Liver (tissue), 9 donors: ENCODE results near the gene PAPPA. TPM values are rescaled to one million over a fixed set of nuclear protein-coding genes. Genes with fewer than 3 reads are reported as not detected.
A peak's percentile ranks its signal among the peaks of the same experiment; 100 is the strongest.

ENCODE experiments used
- DNase-seq: peaks from one replicate; pipeline ENCODE4 v3.0.0-alpha.2; 2017; ENCODE audit warnings: low spot score
- H3K27ac ChIP-seq, 2 donors: one replicate each; pipeline ENCODE4 v1.7.0; 2013; ENCODE audit warnings: inconsistent platforms in 2 of 2, low read length in 2 of 2, control low read depth in 1 of 2, low read depth in 1 of 2, mild to moderate bottlenecking in 1 of 2
- H3K27me3 ChIP-seq, 4 donors: one replicate each; pipeline versions ENCODE4 v1.6.1 to v1.7.0; 2013; ENCODE audit warnings: low read length in 3 of 4, inconsistent platforms in 1 of 4, mild to moderate bottlenecking in 1 of 4, moderate library complexity in 1 of 4; ENCODE audit not compliant: control insufficient read depth in 4 of 4, insufficient read depth in 4 of 4
- H3K36me3 ChIP-seq, 4 donors: one replicate each; pipeline versions ENCODE4 v1.6.1 to v1.7.0; 2013; ENCODE audit warnings: low read length in 3 of 4, mild to moderate bottlenecking in 3 of 4, low read depth in 1 of 4, moderate library complexity in 1 of 4; ENCODE audit not compliant: control insufficient read depth in 4 of 4, insufficient read depth in 3 of 4
- H3K4me1 ChIP-seq, 4 donors: one replicate each; pipeline versions ENCODE4 v1.6.1 to v1.7.0; 2013; ENCODE audit warnings: low read length in 3 of 4, mild to moderate bottlenecking in 3 of 4, moderate library complexity in 1 of 4; ENCODE audit not compliant: control insufficient read depth in 4 of 4, insufficient read depth in 4 of 4
- H3K4me3 ChIP-seq, 3 donors: one replicate each; pipeline versions ENCODE4 v1.6.1 to v1.7.0; 2013; ENCODE audit warnings: low read length in 3 of 3, control low read depth in 1 of 3, low read depth in 1 of 3, mild to moderate bottlenecking in 1 of 3
- H3K9ac ChIP-seq, 2 donors: one replicate each; pipeline ENCODE4 v1.7.0; 2013; ENCODE audit warnings: low read length in 2 of 2, mild to moderate bottlenecking in 2 of 2, moderate library complexity in 2 of 2, control low read depth in 1 of 2, low read depth in 1 of 2
- H3K9me3 ChIP-seq, 4 donors: one replicate each; pipeline versions ENCODE4 v1.6.1 to v1.7.0; 2013; ENCODE audit warnings: low read length in 3 of 4; ENCODE audit not compliant: control insufficient read depth in 4 of 4
- CTCF ChIP-seq: fragments of 150-350 bp; IDR thresholded peaks from 2 replicates; pipeline ENCODE4 v1.5.1; 2017; ENCODE audit warnings: improper control_type of control experiment, low read depth, low read length; ENCODE audit not compliant: missing input control
- GABPA ChIP-seq, 2 donors: IDR thresholded peaks in 1 of 2; conservative IDR thresholded peaks in 1 of 2; 2 replicates each; pipeline ENCODE4 v1.6.1; 2016; ENCODE audit warnings: antibody characterized with exemption in 2 of 2, mild to moderate bottlenecking in 1 of 2, moderate library complexity in 1 of 2
- HNF4A ChIP-seq, 2 donors: conservative IDR thresholded peaks; 2 replicates each; pipeline ENCODE4 v1.6.1; 2016; ENCODE audit warnings: antibody characterized with exemption in 2 of 2, mild to moderate bottlenecking in 2 of 2
- JUND ChIP-seq, 2 donors: IDR thresholded peaks; 2 replicates each; pipeline ENCODE4 v1.6.1; 2016; ENCODE audit warnings: antibody characterized with exemption in 2 of 2
- MAX ChIP-seq: IDR thresholded peaks from 2 replicates; pipeline ENCODE4 v1.6.1; 2016; ENCODE audit warnings: antibody characterized with exemption
- NR2F2 ChIP-seq: IDR thresholded peaks from 2 replicates; pipeline ENCODE4 v1.6.1; 2016; ENCODE audit warnings: antibody characterized with exemption
- RAD21 ChIP-seq, 2 donors: IDR thresholded peaks; 2 replicates each; pipeline ENCODE4 v1.6.1; 2016; ENCODE audit warnings: antibody characterized with exemption in 2 of 2, mild to moderate bottlenecking in 2 of 2
- REST ChIP-seq: IDR thresholded peaks from 2 replicates; pipeline ENCODE4 v1.6.1; 2016; ENCODE audit warnings: antibody characterized with exemption, mild to moderate bottlenecking
- RXRA ChIP-seq, 2 donors: IDR thresholded peaks; 2 replicates each; pipeline ENCODE4 v1.6.1; 2017 to 2018; ENCODE audit warnings: antibody characterized with exemption in 2 of 2, mild to moderate bottlenecking in 1 of 2
- SP1 ChIP-seq: IDR thresholded peaks from 2 replicates; pipeline ENCODE4 v1.6.1; 2018; ENCODE audit warnings: antibody characterized with exemption, mild to moderate bottlenecking
- ZBTB33 ChIP-seq: IDR thresholded peaks from 2 replicates; pipeline ENCODE4 v1.6.1; 2016; ENCODE audit warnings: antibody characterized with exemption
- WGBS: extraction: QIAGEN DNeasy Blood & Tissue Kit; methylation state at CpG from one replicate; pipeline ENCODE4 v1.1.7; 2013; 5-methylcytosine and 5-hydroxymethylcytosine counted together
- polyA plus RNA-seq, 2 donors: library from polyadenylated mRNA; stranded (reverse) in 1 of 2; unstranded in 1 of 2; fragments of 200-250 nt in 1 of 2; fragments of >200 nt in 1 of 2; fragmentation: Nextera tagmentation in 1 of 2; extraction: Ambion mirVana in 1 of 2; gene quantifications; one replicate each; pipeline versions ENCODE4 v1.2.1 to v1.2.3, GENCODE V29; 2013 to 2015
- total RNA-seq, 2 donors: library from RNA; depleted of rRNA; stranded (reverse); fragments of >200 nt; gene quantifications; one replicate each; pipeline ENCODE4 v1.2.3, GENCODE V29; 2014
- donor health status: healthy.
- donor health status: healthy.
- donor health status: healthy.
- donor health status: healthy.
- donor health status: healthy.

PAPPA gene
- total and polyA plus RNA-seq, 4 donors, result 0.03 to 0.33 (median 0.20) TPM

DNA sequence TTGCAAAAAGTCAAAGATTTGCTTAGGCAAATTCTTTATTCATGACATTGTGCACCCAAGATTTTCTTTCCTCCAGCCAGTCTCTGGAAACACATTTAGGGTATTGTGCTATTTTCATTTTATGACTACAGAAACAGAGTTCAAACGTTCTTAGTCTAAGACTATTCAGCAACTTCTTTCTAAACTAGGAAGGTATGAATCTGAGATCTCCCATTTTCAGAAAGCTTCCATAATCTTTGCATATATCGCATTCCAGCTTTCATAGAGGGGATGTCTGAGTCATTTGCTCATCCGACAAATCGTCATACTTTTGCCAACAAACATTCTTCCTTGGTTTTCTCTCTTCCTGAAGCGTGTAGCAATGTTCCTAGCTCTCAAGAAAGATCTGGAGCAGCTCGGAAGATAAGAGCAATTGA, 1.6 kb upstream of the PAPPA start:
- Histone ChIP-seq H3K9ac (no peak overlapping the region), H3K4me3 (no peak overlapping the region), H3K36me3 (no peaks in the 10 kb centered on the region), H3K9me3 (no peaks in the 10 kb centered on the region), H3K27ac (no peak overlapping the region), H3K27me3 (peaks cover 0 to 18% (median 8%) of the 10 kb centered on the region in 4 donors), H3K4me1 (peaks cover 3 to 19% (median 5%) of the 10 kb centered on the region in 4 donors)
- WGBS, result 44% methylated on average over 6 of the region's 6 CpGs
- DNase-seq, result no peak
- TF ChIP-seq REST, result no peak
- no peak for TF ChIP-seq RXRA (IDR thresholded peaks at IDR 0.05)
- TF ChIP-seq ZBTB33, result no peak
- no peak for TF ChIP-seq HNF4A (conservative IDR thresholded peaks at IDR 0.05)
- TF ChIP-seq CTCF, result no peak
- no peak for TF ChIP-seq GABPA (IDR thresholded peaks at IDR 0.05 in 1 of 2, conservative IDR thresholded peaks at IDR 0.05 in 1 of 2)
- no peak for TF ChIP-seq JUND (IDR thresholded peaks at IDR 0.05)
- no peak for TF ChIP-seq SP1
- no peak for TF ChIP-seq MAX
- TF ChIP-seq NR2F2, result no peak

DNA sequence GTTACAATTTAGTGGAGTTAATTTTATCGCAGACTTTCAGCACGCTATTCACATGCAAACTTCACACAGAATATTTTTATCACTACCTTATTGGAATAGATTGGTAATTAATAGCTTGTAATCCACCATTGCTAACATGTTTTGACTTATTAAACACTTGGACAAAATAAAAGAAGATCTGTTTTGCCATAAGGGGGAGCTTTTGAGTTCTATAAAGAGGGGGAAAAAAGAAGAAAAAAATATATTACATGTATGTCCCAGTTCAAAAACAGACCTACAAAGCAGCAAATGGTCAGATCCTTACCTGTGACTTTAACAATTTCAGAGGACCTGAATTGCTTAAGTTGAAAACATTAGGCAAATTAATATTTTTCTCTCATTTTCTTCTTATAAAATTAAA, 1.2 kb upstream of the PAPPA start:
- H3K9me3 ChIP-seq, result no peaks in the 10 kb centered on the region
- DNase-seq, result no peak
- WGBS, result 32% methylated on average over 2 of the region's 2 CpGs
- H3K36me3 ChIP-seq, result no peaks in the 10 kb centered on the region
- H3K9ac ChIP-seq, result no peak overlapping the region
- peaks cover 0 to 18% (median 8%) of the 10 kb centered on the region in 4 donors for H3K27me3 ChIP-seq
- H3K4me1 ChIP-seq, result peaks cover 3 to 19% (median 5%) of the 10 kb centered on the region in 4 donors
- H3K27ac ChIP-seq, result no peak overlapping the region
- H3K4me3 ChIP-seq, result no peak overlapping the region
- peak; percentile 54 to 59 for TF ChIP-seq RAD21 (IDR thresholded peaks at IDR 0.05)
- no peak for TF ChIP-seq NR2F2
